D341Med (cell line): ENCODE measurements around the gene HLA-DRB1.
"Not testable (repeated sequence)": the region's sequence is repeated elsewhere in the genome, so short reads cannot be mapped to it uniquely, and the experiment has no call there.

Experiments
- DNase-seq: peaks from one replicate; pipeline ENCODE4 v3.0.0; 2012; ENCODE audit warnings: low spot score

Gene HLA-DRB1

GRCh38 chr6:32558426-32559057 is 31.1 kb downstream of the HLA-DRB1 start:
- DNase-seq = no peak

- no peak for DNase-seq
Measured at GRCh38 chr6:32554116-32554965, 35.3 kb downstream of the HLA-DRB1 start.

GRCh38 chr6:32553037-32553742 is 36.5 kb downstream of the HLA-DRB1 start:
- DNase-seq = no peak

GRCh38 chr6:32551410-32551809 is 38.2 kb downstream of the HLA-DRB1 start:
- no peak for DNase-seq

GRCh38 chr6:32539839-32540238 is 49.8 kb downstream of the HLA-DRB1 start:
- DNase-seq = no peak

- DNase-seq = not testable (repeated sequence)
Measured at GRCh38 chr6:32530431-32530793, 59.2 kb downstream of the HLA-DRB1 start.

- DNase-seq = no peak
Measured at GRCh38 chr6:32529697-32530430, 59.8 kb downstream of the HLA-DRB1 start, which contains the start of gene HLA-DRB5. Gene HLA-DRB5, minus strand, starts transcription at chr6:32530287. Its CDS starts 63 bp downstream, at chr6:32530224.
